Mesenchymal stem cell (in vitro differentiated cells and primary cell): ENCODE data around the gene AP1S1.

Source experiments
- DNase-seq: peaks from one replicate; pipeline ENCODE4 v3.0.0-alpha.2; 2013
- H2AFZ ChIP-seq: one replicate; pipeline ENCODE4 v1.6.1; 2013; ENCODE audit warnings: low read depth, mild to moderate bottlenecking, control low read depth, inconsistent platforms, low read length, moderate library complexity
- H2AK5ac ChIP-seq: 2 replicates; pipeline ENCODE4 v1.6.1; 2013; ENCODE audit warnings: low read length, moderate library complexity, mild to moderate bottlenecking, inconsistent platforms; ENCODE audit not compliant: severe bottlenecking
- H2BK120ac ChIP-seq: one replicate; pipeline ENCODE4 v1.6.1; 2013; ENCODE audit warnings: low read depth, mild to moderate bottlenecking, inconsistent platforms, low read length, moderate library complexity
- H2BK12ac ChIP-seq, 2 experiments: one replicate each; pipeline ENCODE4 v1.6.1; 2013; ENCODE audit warnings: inconsistent platforms in 2 of 2, low read length in 2 of 2, mild to moderate bottlenecking in 2 of 2, moderate library complexity in 2 of 2, control low read depth in 1 of 2
- H2BK15ac ChIP-seq: one replicate; pipeline ENCODE4 v1.6.1; 2013; ENCODE audit warnings: mild to moderate bottlenecking, low read depth, inconsistent platforms; ENCODE audit not compliant: poor library complexity, severe bottlenecking
- H2BK5ac ChIP-seq: 2 replicates; pipeline ENCODE4 v1.6.1; 2013; ENCODE audit warnings: low read depth, mild to moderate bottlenecking, low read length, control low read depth, inconsistent platforms; ENCODE audit not compliant: poor library complexity, severe bottlenecking
- H3K14ac ChIP-seq, 2 experiments: one replicate each; pipeline ENCODE4 v1.6.1; 2013; ENCODE audit warnings: inconsistent platforms in 2 of 2, low read length in 2 of 2, control low read depth in 1 of 2, mild to moderate bottlenecking in 1 of 2, moderate library complexity in 1 of 2
- H3K18ac ChIP-seq, 2 experiments: one replicate each; pipeline ENCODE4 v1.6.1; 2013; ENCODE audit warnings: inconsistent platforms in 2 of 2, low read length in 2 of 2, control low read depth in 1 of 2, low read depth in 1 of 2, mild to moderate bottlenecking in 1 of 2
- H3K23ac ChIP-seq, 2 experiments: one replicate each; pipeline ENCODE4 v1.6.1; 2013; ENCODE audit warnings: inconsistent platforms in 2 of 2, low read length in 2 of 2, mild to moderate bottlenecking in 2 of 2, moderate library complexity in 2 of 2, control low read depth in 1 of 2
- H3K27ac ChIP-seq: 2 replicates; pipeline ENCODE4 v1.5.1; 2013; ENCODE audit warnings: mild to moderate bottlenecking, moderate library complexity, low read length, control low read depth, inconsistent platforms; ENCODE audit not compliant: poor library complexity, severe bottlenecking
- H3K27me3 ChIP-seq, 2 experiments: 2 replicates each; pipeline versions ENCODE4 v1.6.1 to v1.7.0; 2013; ENCODE audit warnings: low read length in 2 of 2, mild to moderate bottlenecking in 2 of 2, moderate library complexity in 2 of 2, control low read depth in 1 of 2, inconsistent platforms in 1 of 2; ENCODE audit not compliant: control insufficient read depth in 1 of 2, insufficient read depth in 1 of 2
- H3K36me3 ChIP-seq, 2 experiments: 2 replicates each; pipeline versions ENCODE4 v1.6.1 to v1.7.0; 2013; ENCODE audit warnings: low read length in 2 of 2, control low read depth in 1 of 2, inconsistent platforms in 1 of 2, low read depth in 1 of 2, mild to moderate bottlenecking in 1 of 2; ENCODE audit not compliant: insufficient read depth in 2 of 2, control insufficient read depth in 1 of 2
- H3K4ac ChIP-seq, 2 experiments: one replicate each; pipeline ENCODE4 v1.6.1; 2013; ENCODE audit warnings: inconsistent platforms in 2 of 2, low read length in 2 of 2, mild to moderate bottlenecking in 2 of 2, moderate library complexity in 2 of 2, control low read depth in 1 of 2, low read depth in 1 of 2
- H3K4me1 ChIP-seq: 2 replicates; pipeline ENCODE4 v1.6.1; 2013; ENCODE audit warnings: low read depth, low read length, control low read depth; ENCODE audit not compliant: control insufficient read depth, insufficient read depth
- H3K4me2 ChIP-seq: 2 replicates; pipeline ENCODE4 v1.6.1; 2013; ENCODE audit warnings: low read length, mild to moderate bottlenecking, inconsistent platforms; ENCODE audit not compliant: poor library complexity, severe bottlenecking
- H3K4me3 ChIP-seq, 2 experiments: 2 replicates each; pipeline versions ENCODE4 v1.5.1 to v1.7.0; 2013; ENCODE audit warnings: low read length in 2 of 2, mild to moderate bottlenecking in 2 of 2, control low read depth in 1 of 2, low read depth in 1 of 2; ENCODE audit not compliant: insufficient read depth in 1 of 2
- H3K79me1 ChIP-seq: replicated peaks from 2 replicates; pipeline ENCODE4 v1.6.1; 2013; ENCODE audit warnings: mild to moderate bottlenecking, control low read depth, low read length, inconsistent platforms; ENCODE audit not compliant: poor library complexity, severe bottlenecking
- H3K9ac ChIP-seq: 2 replicates; pipeline ENCODE4 v1.7.0; 2013; ENCODE audit warnings: mild to moderate bottlenecking, low read length, moderate library complexity
- H3K9me3 ChIP-seq: 2 replicates; pipeline ENCODE4 v1.7.0; 2013; ENCODE audit warnings: mild to moderate bottlenecking, low read length; ENCODE audit not compliant: control insufficient read depth
- H4K8ac ChIP-seq: one replicate; pipeline ENCODE4 v1.6.1; 2013; ENCODE audit warnings: inconsistent platforms, mild to moderate bottlenecking, low read length, moderate library complexity
- H4K91ac ChIP-seq: one replicate; pipeline ENCODE4 v1.6.1; 2013; ENCODE audit warnings: mild to moderate bottlenecking, low read length, inconsistent platforms
- WGBS: methylation state at CpG from one replicate; pipeline ENCODE4 v1.1.7; 2013; ENCODE audit warnings: mixed read lengths; 5-methylcytosine and 5-hydroxymethylcytosine counted together

AP1S1 gene

GRCh38 chr7:101138213-101138870 lies 15.9 kb upstream of the AP1S1 start:
- Histone ChIP-seq H4K8ac (no peak overlapping the region), H3K23ac (no peak overlapping the region), H3K18ac (peak overlapping the region in 1 of 2 experiments; percentile 76), H3K4me3 (no peak overlapping the region), H3K27me3 (no peaks in the 10 kb centered on the region), H3K14ac (no peak overlapping the region), H2AK5ac (no peak overlapping the region), H3K9me3 (no peaks in the 10 kb centered on the region), H2AFZ (no peak overlapping the region), H3K4me1 (peaks cover 18% of the 10 kb centered on the region), H3K36me3 (peaks cover 30 to 43% of the 10 kb centered on the region in 2 experiments), H2BK12ac (peak overlapping the region in 1 of 2 experiments; percentile 53), H4K91ac (no peak overlapping the region), H3K79me1 (peaks cover 3% of the 10 kb centered on the region), H2BK5ac (no peak overlapping the region), H2BK15ac (peak overlapping the region; percentile 92), H3K27ac (peak overlapping the region; percentile 76), H3K4me2 (no peak overlapping the region), H2BK120ac (peak overlapping the region; percentile 90), H3K4ac (no peak overlapping the region), H3K9ac (peak overlapping the region; percentile 78)
- peak; percentile 98 for DNase-seq
- 0% methylated on average over 6 of the region's 16 CpGs for WGBS

GRCh38 chr7:101140339-101140699 lies 14.0 kb upstream of the AP1S1 start:
- peak overlapping the region; percentile 54 for H3K9ac ChIP-seq
- no peak overlapping the region for H2BK15ac ChIP-seq
- no peak overlapping the region for H2AFZ ChIP-seq
- no peaks in the 10 kb centered on the region for H3K9me3 ChIP-seq
- H3K4me1 ChIP-seq: peaks cover 11% of the 10 kb centered on the region
- DNase-seq: peak; percentile 76
- H3K4me3 ChIP-seq: no peak overlapping the region
- H2BK5ac ChIP-seq: no peak overlapping the region
- H3K27ac ChIP-seq: no peak overlapping the region
- no peak overlapping the region for H3K14ac ChIP-seq
- no peaks in the 10 kb centered on the region for H3K79me1 ChIP-seq
- no peak overlapping the region for H3K4me2 ChIP-seq
- no peak overlapping the region for H4K91ac ChIP-seq
- 50% methylated on average over 1 of the region's 3 CpGs for WGBS
- no peak overlapping the region for H2BK12ac ChIP-seq
- no peak overlapping the region for H3K18ac ChIP-seq
- peaks cover 0 to 2% of the 10 kb centered on the region in 2 experiments for H3K27me3 ChIP-seq
- H2AK5ac ChIP-seq: no peak overlapping the region
- H3K23ac ChIP-seq: no peak overlapping the region
- peaks cover 18 to 26% of the 10 kb centered on the region in 2 experiments for H3K36me3 ChIP-seq
- H2BK120ac ChIP-seq: no peak overlapping the region
- no peak overlapping the region for H3K4ac ChIP-seq
- no peak overlapping the region for H4K8ac ChIP-seq

- Histone ChIP-seq H3K4ac (no peak overlapping the region), H3K36me3 (peaks cover 13 to 20% of the 10 kb centered on the region in 2 experiments), H2BK5ac (no peak overlapping the region), H3K79me1 (no peaks in the 10 kb centered on the region), H3K4me3 (no peak overlapping the region), H3K4me1 (peaks cover 11% of the 10 kb centered on the region), H2BK15ac (no peak overlapping the region), H2BK120ac (no peak overlapping the region), H3K9me3 (no peaks in the 10 kb centered on the region), H2BK12ac (peak overlapping the region in 1 of 2 experiments; percentile 48), H3K4me2 (no peak overlapping the region), H3K27me3 (peaks cover 1 to 4% of the 10 kb centered on the region in 2 experiments), H2AFZ (no peak overlapping the region), H2AK5ac (no peak overlapping the region), H4K91ac (no peak overlapping the region), H3K9ac (peak overlapping the region; percentile 54), H3K14ac (no peak overlapping the region), H3K27ac (no peak overlapping the region), H3K23ac (no peak overlapping the region), H4K8ac (no peak overlapping the region), H3K18ac (no peak overlapping the region)
- peak; percentile 54 for DNase-seq
- 92% methylated on average over 4 of the region's 4 CpGs for WGBS
Observed at GRCh38 chr7:101140746-101141382, 13.4 kb upstream of the AP1S1 start.

- no peak overlapping the region for H2BK12ac ChIP-seq
Observed at GRCh38 chr7:101151908-101152651, 2.2 kb upstream of the AP1S1 start.

More at GRCh38 chr7:101151908-101152651, 2.2 kb upstream of the AP1S1 start:
- no peak for DNase-seq
- H3K79me1 ChIP-seq: peaks cover 15% of the 10 kb centered on the region
- no peak overlapping the region for H2BK120ac ChIP-seq
- peaks cover 0 to 17% of the 10 kb centered on the region in 2 experiments for H3K27me3 ChIP-seq
- H3K4ac ChIP-seq: no peak overlapping the region
- no peak overlapping the region for H2AK5ac ChIP-seq
- H4K8ac ChIP-seq: no peak overlapping the region
- no peak overlapping the region for H3K14ac ChIP-seq
- no peak overlapping the region for H3K18ac ChIP-seq
- H3K27ac ChIP-seq: no peak overlapping the region
- no peak overlapping the region for H4K91ac ChIP-seq
- no peak overlapping the region for H2BK15ac ChIP-seq
- H3K4me2 ChIP-seq: no peak overlapping the region
- H2BK5ac ChIP-seq: no peak overlapping the region
- no peaks in the 10 kb centered on the region for H3K9me3 ChIP-seq
- H3K4me3 ChIP-seq: no peak overlapping the region
- H3K36me3 ChIP-seq: peaks cover 7 to 8% of the 10 kb centered on the region in 2 experiments
- no peak overlapping the region for H3K9ac ChIP-seq
- no peak overlapping the region for H3K23ac ChIP-seq
- 83% methylated on average over 1 of the region's 2 CpGs for WGBS
- H2AFZ ChIP-seq: no peak overlapping the region
- H3K4me1 ChIP-seq: peaks cover 12% of the 10 kb centered on the region
